GM19025 (cell line): ENCODE measurements around the gene ASTN2.

Source experiments
- ATAC-seq: cut with Tn5 transposase; IDR thresholded peaks from one replicate; pipeline ENCODE4 v1.9.1; 2021; ENCODE audit warnings: mild to moderate bottlenecking, low read depth, moderate library complexity; ENCODE audit not compliant: unreplicated experiment

Gene ASTN2

GRCh38 chr9:116987721-116988485 lies 427.0 kb downstream of the ASTN2 start:
- ATAC-seq = no peak

GRCh38 chr9:116986015-116986414 lies 428.8 kb downstream of the ASTN2 start:
- ATAC-seq = no peak

GRCh38 chr9:116985596-116985995 lies 429.3 kb downstream of the ASTN2 start:
- ATAC-seq = no peak

GRCh38 chr9:116984111-116984510 lies 430.7 kb downstream of the ASTN2 start:
- ATAC-seq = no peak

- no peak for ATAC-seq
These were observed 434.2 kb downstream of the ASTN2 start for GRCh38 chr9:116980582-116981120.

GRCh38 chr9:116979456-116979855 lies 435.4 kb downstream of the ASTN2 start:
- no peak for ATAC-seq

GRCh38 chr9:116978155-116978554 lies 436.7 kb downstream of the ASTN2 start:
- ATAC-seq = no peak

- no peak for ATAC-seq
These were observed 439.7 kb downstream of the ASTN2 start for GRCh38 chr9:116975126-116975525.

GRCh38 chr9:116966199-116966598 lies 448.7 kb downstream of the ASTN2 start:
- ATAC-seq = no peak

GRCh38 chr9:116964258-116964657 lies 450.6 kb downstream of the ASTN2 start:
- no peak for ATAC-seq

GRCh38 chr9:116959809-116960208 lies 455.0 kb downstream of the ASTN2 start:
- ATAC-seq = no peak

GRCh38 chr9:116958881-116959280 lies 456.0 kb downstream of the ASTN2 start:
- ATAC-seq = no peak

GRCh38 chr9:116954731-116955130 lies 460.1 kb downstream of the ASTN2 start:
- no peak for ATAC-seq

- ATAC-seq = no peak
These were observed 461.6 kb downstream of the ASTN2 start for GRCh38 chr9:116953271-116953670.

- no peak for ATAC-seq
These were observed 462.4 kb downstream of the ASTN2 start for GRCh38 chr9:116952436-116952810.

GRCh38 chr9:116951588-116952435 lies 463.0 kb downstream of the ASTN2 start:
- peak; percentile 76 for ATAC-seq

GRCh38 chr9:116945817-116946216 lies 469.0 kb downstream of the ASTN2 start:
- no peak for ATAC-seq

GRCh38 chr9:116944714-116945534 lies 469.9 kb downstream of the ASTN2 start:
- ATAC-seq = no peak

GRCh38 chr9:116943970-116944369 lies 470.9 kb downstream of the ASTN2 start:
- no peak for ATAC-seq

- ATAC-seq = no peak
These were observed 472.2 kb downstream of the ASTN2 start for GRCh38 chr9:116942593-116943061.
